ENCODE measurements around the gene APOA4.

DNA sequence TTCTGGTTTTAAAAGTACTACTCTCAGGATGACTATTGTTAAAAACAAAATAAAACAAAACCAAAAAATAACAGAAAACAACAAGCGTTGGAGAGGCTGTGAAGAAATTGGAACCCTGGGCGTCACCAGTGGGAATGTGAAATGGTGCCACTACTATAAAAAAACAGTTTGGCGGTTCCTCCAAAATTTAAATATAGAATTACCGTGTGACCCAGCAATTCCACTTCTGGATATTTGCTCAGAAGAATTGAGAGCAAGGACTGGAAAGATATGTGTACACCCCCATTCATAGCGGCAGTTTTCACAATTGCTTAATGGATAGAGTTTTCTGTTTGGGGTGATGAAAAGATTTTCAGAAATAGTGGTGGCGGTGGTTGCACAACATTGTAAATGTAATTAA lies 8.6 kb downstream of the APOA4 start:
- TF ChIP-seq PHF20 (IDR thresholded peaks at IDR 0.05; ENCODE audit: partially characterized antibody) (no peak), KDM2B (CRISPR knock-in tag; IDR thresholded peaks at IDR 0.05) (no peak), FOXP1 (CRISPR knock-in tag; IDR thresholded peaks at IDR 0.05) (no peak), CBX5 (IDR thresholded peaks at IDR 0.05; ENCODE audit: borderline replicate concordance, low read depth) (no peak), ZFP30 (CRISPR knock-in tag; IDR thresholded peaks at IDR 0.05; ENCODE audit: borderline replicate concordance) (no peak), MXI1 (IDR thresholded peaks at IDR 0.05; ENCODE audit: low read depth, low read length) (no peak)
